WERI-Rb-1 (cell line): ENCODE results near the gene CRADD.
A peak's percentile ranks its signal among the peaks of the same experiment; 100 is the strongest.

Experiments
- DNase-seq: peaks from one replicate; pipeline ENCODE4 v3.0.0-alpha.2; 2020
- H3K27ac ChIP-seq: fragments of 250-450 bp; sonication (Bioruptor Pico); 2 replicates; pipeline ENCODE4 v1.5.1; 2020; ENCODE audit warnings: mild to moderate bottlenecking, moderate library complexity
- H3K27me3 ChIP-seq: fragments of 250-450 bp; sonication (Bioruptor Pico); 2 replicates; pipeline ENCODE4 v1.5.1; 2021; ENCODE audit warnings: mild to moderate bottlenecking, low read depth, moderate library complexity; ENCODE audit not compliant: insufficient read depth, severe bottlenecking
- H3K36me3 ChIP-seq: fragments of 250-450 bp; sonication (Bioruptor Pico); 2 replicates; pipeline ENCODE4 v1.5.1; 2020; ENCODE audit warnings: mild to moderate bottlenecking, moderate library complexity
- H3K4me3 ChIP-seq: 2 replicates; pipeline ENCODE4 v1.5.1; 2011; ENCODE audit warnings: low read depth, mild to moderate bottlenecking, control low read depth, low read length
- H3K9me3 ChIP-seq: fragments of 250-450 bp; sonication (Bioruptor Pico); 2 replicates; pipeline ENCODE4 v1.5.1; 2021; ENCODE audit warnings: mild to moderate bottlenecking, moderate library complexity; ENCODE audit not compliant: severe bottlenecking
- TF ChIP-seq, protein P1 (sequence below): IDR thresholded peaks from 2 replicates; pipeline ENCODE4 v1.5.1; 2011; ENCODE audit warnings: low read depth, mild to moderate bottlenecking, control low read depth, inconsistent platforms, low read length

CRADD gene

DNA sequence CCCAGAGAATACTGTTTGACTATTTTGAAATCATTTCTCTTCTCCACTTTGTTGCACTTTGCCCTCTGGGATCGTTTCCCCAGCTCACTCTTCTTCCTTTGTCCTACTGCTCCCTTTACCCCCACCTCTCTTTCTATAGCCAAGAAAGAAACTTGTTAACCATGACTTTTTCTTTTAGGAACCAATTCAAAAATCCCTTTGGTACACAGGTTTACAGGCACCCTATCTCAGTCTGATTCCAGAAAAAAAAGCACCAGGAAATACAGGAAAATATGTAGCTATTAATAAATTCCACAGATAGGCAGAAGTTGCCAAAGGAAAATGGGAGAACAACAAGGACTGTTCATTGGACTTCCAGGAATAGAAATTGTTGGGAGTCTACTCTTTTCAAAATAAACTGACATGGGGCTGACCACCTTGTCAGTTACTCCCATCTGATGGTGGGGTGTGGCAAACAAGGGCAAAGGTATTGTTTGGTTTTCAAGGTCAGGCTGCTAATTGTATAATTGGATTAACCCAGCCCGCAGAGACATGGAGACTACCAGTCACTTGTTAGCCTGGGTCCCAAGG lies 82.4 kb downstream of the CRADD start:
- TF ChIP-seq, protein P1, sequence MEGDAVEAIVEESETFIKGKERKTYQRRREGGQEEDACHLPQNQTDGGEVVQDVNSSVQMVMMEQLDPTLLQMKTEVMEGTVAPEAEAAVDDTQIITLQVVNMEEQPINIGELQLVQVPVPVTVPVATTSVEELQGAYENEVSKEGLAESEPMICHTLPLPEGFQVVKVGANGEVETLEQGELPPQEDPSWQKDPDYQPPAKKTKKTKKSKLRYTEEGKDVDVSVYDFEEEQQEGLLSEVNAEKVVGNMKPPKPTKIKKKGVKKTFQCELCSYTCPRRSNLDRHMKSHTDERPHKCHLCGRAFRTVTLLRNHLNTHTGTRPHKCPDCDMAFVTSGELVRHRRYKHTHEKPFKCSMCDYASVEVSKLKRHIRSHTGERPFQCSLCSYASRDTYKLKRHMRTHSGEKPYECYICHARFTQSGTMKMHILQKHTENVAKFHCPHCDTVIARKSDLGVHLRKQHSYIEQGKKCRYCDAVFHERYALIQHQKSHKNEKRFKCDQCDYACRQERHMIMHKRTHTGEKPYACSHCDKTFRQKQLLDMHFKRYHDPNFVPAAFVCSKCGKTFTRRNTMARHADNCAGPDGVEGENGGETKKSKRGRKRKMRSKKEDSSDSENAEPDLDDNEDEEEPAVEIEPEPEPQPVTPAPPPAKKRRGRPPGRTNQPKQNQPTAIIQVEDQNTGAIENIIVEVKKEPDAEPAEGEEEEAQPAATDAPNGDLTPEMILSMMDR: no peak
- Histone ChIP-seq H3K36me3 (no peaks in the 10 kb centered on the region), H3K27ac (no peak overlapping the region), H3K4me3 (no peak overlapping the region), H3K9me3 (no peaks in the 10 kb centered on the region), H3K27me3 (no peaks in the 10 kb centered on the region)
- peak; percentile 13 for DNase-seq

DNA sequence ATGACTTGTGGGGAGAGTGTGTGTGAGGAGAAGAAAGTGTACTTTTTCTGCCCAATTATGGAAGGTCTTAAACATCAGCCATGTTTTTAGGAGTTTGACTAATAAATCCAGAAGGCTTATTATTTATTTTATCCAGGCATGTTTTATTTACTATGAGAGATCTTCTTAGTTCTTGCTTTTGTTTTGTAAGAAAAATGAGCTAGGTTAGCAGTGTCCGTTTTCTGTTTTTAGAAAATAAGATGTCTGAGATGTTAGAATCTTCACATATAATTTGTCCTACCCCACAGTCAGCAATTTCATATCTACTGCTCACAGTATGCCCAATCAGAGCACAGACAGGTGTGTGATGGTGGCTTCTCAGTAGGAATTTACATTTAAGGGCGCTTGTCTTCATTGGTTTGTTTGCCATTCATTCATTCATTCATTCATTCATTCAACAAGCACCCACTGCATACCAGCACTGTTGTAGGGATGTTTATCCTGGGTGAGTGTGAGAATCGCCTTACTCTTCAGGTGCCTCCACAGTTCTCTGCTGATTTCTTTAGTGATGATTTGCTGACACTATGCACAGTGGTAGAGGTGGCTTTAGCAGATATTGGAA lies 83.2 kb downstream of the CRADD start:
- H3K36me3 ChIP-seq: no peaks in the 10 kb centered on the region
- no peak overlapping the region for H3K4me3 ChIP-seq
- no peaks in the 10 kb centered on the region for H3K27me3 ChIP-seq
- no peak overlapping the region for H3K27ac ChIP-seq
- no peaks in the 10 kb centered on the region for H3K9me3 ChIP-seq
- no peak for DNase-seq
- TF ChIP-seq, protein P1: no peak

DNA sequence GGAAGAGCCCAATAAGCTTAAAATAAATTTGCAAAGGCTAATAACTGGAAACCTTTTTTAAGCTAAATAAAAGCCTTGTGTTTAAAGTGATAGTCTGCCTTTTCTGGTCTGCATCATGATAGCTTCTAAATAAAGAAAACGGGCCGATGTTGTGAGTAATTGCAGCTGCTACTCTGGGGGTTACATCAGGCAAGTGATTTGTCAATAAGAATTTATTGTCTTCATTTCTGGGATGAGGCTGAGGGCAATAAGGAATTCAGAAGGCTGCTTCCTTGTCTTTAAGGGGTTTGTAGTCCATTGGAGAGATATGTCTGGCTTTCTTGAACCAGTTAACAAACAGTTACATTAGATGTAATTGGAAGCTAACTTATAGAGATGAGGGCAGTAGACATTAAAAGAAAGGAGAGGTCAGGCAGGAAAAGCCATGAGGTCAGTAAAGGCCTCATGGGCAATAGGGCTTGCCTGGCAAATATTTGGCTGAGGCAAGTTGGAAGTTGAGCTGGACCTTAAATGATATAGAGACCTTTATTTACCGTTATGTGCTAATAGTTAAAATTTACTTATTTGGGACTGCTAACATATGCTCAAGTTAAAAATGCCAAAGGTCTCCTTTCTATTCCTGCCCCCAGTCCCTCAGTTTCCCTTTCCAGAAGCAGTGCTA lies 85.0 kb downstream of the CRADD start:
- DNase-seq: no peak
- Histone ChIP-seq H3K9me3 (no peaks in the 10 kb centered on the region), H3K36me3 (no peaks in the 10 kb centered on the region), H3K4me3 (no peak overlapping the region), H3K27ac (no peak overlapping the region), H3K27me3 (no peaks in the 10 kb centered on the region)
- TF ChIP-seq, protein P1: no peak

GRCh38 chr12:93762912-93763553 lies 85.9 kb downstream of the CRADD start:
- Histone ChIP-seq H3K4me3 (no peak overlapping the region), H3K27ac (no peak overlapping the region), H3K27me3 (no peaks in the 10 kb centered on the region), H3K36me3 (no peaks in the 10 kb centered on the region), H3K9me3 (no peaks in the 10 kb centered on the region)
- no peak for DNase-seq
- TF ChIP-seq, protein P1: no peak

GRCh38 chr12:93763746-93764147 lies 86.6 kb downstream of the CRADD start:
- H3K27ac ChIP-seq: no peak overlapping the region
- TF ChIP-seq, protein P1: peak; percentile 33; the same call in 1 of the 2 replicates
- no peak overlapping the region for H3K4me3 ChIP-seq
- no peaks in the 10 kb centered on the region for H3K36me3 ChIP-seq
- no peaks in the 10 kb centered on the region for H3K27me3 ChIP-seq
- no peaks in the 10 kb centered on the region for H3K9me3 ChIP-seq
- DNase-seq: peak; percentile 11
